ENCODE measurements around the gene GAS6.

GRCh38 chr13:113848431-113849260 is 15.2 kb downstream of the GAS6 start:
- TF ChIP-seq, protein P1, sequence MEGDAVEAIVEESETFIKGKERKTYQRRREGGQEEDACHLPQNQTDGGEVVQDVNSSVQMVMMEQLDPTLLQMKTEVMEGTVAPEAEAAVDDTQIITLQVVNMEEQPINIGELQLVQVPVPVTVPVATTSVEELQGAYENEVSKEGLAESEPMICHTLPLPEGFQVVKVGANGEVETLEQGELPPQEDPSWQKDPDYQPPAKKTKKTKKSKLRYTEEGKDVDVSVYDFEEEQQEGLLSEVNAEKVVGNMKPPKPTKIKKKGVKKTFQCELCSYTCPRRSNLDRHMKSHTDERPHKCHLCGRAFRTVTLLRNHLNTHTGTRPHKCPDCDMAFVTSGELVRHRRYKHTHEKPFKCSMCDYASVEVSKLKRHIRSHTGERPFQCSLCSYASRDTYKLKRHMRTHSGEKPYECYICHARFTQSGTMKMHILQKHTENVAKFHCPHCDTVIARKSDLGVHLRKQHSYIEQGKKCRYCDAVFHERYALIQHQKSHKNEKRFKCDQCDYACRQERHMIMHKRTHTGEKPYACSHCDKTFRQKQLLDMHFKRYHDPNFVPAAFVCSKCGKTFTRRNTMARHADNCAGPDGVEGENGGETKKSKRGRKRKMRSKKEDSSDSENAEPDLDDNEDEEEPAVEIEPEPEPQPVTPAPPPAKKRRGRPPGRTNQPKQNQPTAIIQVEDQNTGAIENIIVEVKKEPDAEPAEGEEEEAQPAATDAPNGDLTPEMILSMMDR (conservative IDR thresholded peaks at IDR 0.05 in 1 of 2, IDR thresholded peaks at IDR 0.05 in 1 of 2; ENCODE audit: extremely low read depth in 1 of 2, insufficient read depth in 1 of 2, low read depth in 1 of 2, low read length in 2 of 2) = no peak
- no peak for TF ChIP-seq EZH2 (IDR thresholded peaks at IDR 0.05; ENCODE audit: borderline replicate concordance, low read length)

Measured in mammary epithelial cell (primary cell).